ENCODE data around the gene SPTLC3.

DNA sequence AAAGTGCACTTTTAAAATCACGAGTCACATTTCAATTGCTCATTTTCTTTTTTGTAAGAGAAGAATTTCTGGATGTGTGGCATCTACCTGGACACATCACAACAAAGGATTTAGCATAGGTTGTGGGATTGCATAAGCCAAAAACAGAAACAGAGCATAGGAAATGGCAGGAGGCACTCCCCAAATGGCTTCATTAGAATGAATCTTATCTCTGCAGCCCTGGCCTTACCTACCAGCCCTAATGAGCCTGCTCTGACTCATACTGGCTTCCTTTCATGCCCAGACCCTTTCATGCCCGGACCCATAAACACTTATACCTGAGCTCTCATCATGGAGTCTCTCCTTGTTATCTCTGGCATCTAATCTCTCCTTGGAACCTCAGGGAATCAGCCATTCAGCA, 23.9 kb upstream of the SPTLC3 start:
- no peak for TF ChIP-seq POLR2A (IDR thresholded peaks at IDR 0.05)
- no peak for TF ChIP-seq CTCF (IDR thresholded peaks at IDR 0.05)
